Measurements from ENCODE around the gene PRCP. TPM values are rescaled to one million over a fixed set of nuclear protein-coding genes. Genes with fewer than 3 reads are reported as not detected.

The PRCP gene
- total RNA-seq, 1 donor from 2014 or later = 445 TPM

Other genes with a start within 250 kb of the PRCP start
- gene FAM181B, start 166.6 kb downstream of the PRCP start, total RNA-seq (ENCODE audit: unreplicated experiment) = 1.0 TPM
- gene DDIAS, start 1.3 kb upstream of the PRCP start, total RNA-seq (ENCODE audit: unreplicated experiment) = 11.2 TPM
- gene RAB30, start 171.5 kb upstream of the PRCP start, total RNA-seq (ENCODE audit: unreplicated experiment) = 18.6 TPM